ENCODE results near the gene FAM107B.

- TF ChIP-seq EZH2phosphoT487 (IDR thresholded peaks at IDR 0.05; ENCODE audit: insufficient read depth, low read depth) (no peak), EZH2 (IDR thresholded peaks at IDR 0.05; ENCODE audit: insufficient read depth, poor library complexity, severe bottlenecking) (no peak)
Observed at GRCh38 chr10:14557567-14557966, 217.1 kb downstream of the FAM107B start.

All from GM23248 (cell line).